ENCODE measurements around the gene CENPB.

GRCh38 chr20:3763671-3764601 is 22.6 kb downstream of the CENPB start:
- no peak for TF ChIP-seq EZH2 (IDR thresholded peaks at IDR 0.05; ENCODE audit: borderline replicate concordance, insufficient read depth, low read length, poor library complexity, severe bottlenecking)
- no peak for TF ChIP-seq TAF1 (IDR thresholded peaks at IDR 0.05; ENCODE audit: low read depth)
- no peak for TF ChIP-seq REST (IDR thresholded peaks at IDR 0.05; ENCODE audit: borderline replicate concordance)
- TF ChIP-seq POLR2AphosphoS5 (IDR thresholded peaks at IDR 0.05), result no peak
- no peak for TF ChIP-seq CTCF (IDR thresholded peaks at IDR 0.05; ENCODE audit: poor library complexity, severe bottlenecking)
- TF ChIP-seq MXI1 (conservative IDR thresholded peaks at IDR 0.05; ENCODE audit: poor library complexity, severe bottlenecking), result no peak

Data from neural cell (in vitro differentiated cells).